A673 (cell line): ENCODE measurements around the gene CNIH3.

Experiments
- EZH2 ChIP-seq: fragments of 200-600 bp; sonication (generic); IDR thresholded peaks from 2 replicates; pipeline ENCODE4 v1.6.1; 2017; ENCODE audit warnings: borderline replicate concordance, low read depth, mild to moderate bottlenecking, mixed read lengths, antibody characterized with exemption, low read length; ENCODE audit not compliant: poor library complexity, severe bottlenecking
- TF ChIP-seq, protein P1 (sequence below): fragments of 300-800, 200-600 bp; sonication (generic); conservative IDR thresholded peaks from 2 replicates; pipeline ENCODE4 v1.5.1; 2017; ENCODE audit warnings: low read depth, mild to moderate bottlenecking, antibody characterized with exemption, low read length, moderate library complexity, mixed read lengths

GRCh38 chr1:224739997-224740684, 124.0 kb downstream of the CNIH3 start:
- TF ChIP-seq, protein P1, sequence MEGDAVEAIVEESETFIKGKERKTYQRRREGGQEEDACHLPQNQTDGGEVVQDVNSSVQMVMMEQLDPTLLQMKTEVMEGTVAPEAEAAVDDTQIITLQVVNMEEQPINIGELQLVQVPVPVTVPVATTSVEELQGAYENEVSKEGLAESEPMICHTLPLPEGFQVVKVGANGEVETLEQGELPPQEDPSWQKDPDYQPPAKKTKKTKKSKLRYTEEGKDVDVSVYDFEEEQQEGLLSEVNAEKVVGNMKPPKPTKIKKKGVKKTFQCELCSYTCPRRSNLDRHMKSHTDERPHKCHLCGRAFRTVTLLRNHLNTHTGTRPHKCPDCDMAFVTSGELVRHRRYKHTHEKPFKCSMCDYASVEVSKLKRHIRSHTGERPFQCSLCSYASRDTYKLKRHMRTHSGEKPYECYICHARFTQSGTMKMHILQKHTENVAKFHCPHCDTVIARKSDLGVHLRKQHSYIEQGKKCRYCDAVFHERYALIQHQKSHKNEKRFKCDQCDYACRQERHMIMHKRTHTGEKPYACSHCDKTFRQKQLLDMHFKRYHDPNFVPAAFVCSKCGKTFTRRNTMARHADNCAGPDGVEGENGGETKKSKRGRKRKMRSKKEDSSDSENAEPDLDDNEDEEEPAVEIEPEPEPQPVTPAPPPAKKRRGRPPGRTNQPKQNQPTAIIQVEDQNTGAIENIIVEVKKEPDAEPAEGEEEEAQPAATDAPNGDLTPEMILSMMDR, result no peak
- no peak for TF ChIP-seq EZH2
